H1 (cell line): ENCODE data around the gene DGKH. TPM values are rescaled to one million over a fixed set of nuclear protein-coding genes. Genes with fewer than 3 reads are reported as not detected.

Source experiments
- CBX5 ChIP-seq: fragments of 300-800, 300-1000 bp; sonication (generic); IDR thresholded peaks from 2 replicates; pipeline ENCODE4 v1.7.1; 2016; ENCODE audit warnings: antibody characterized with exemption, low read length, low read depth
- CHD2 ChIP-seq: IDR thresholded peaks from 2 replicates; pipeline ENCODE4 v1.6.1; 2012; ENCODE audit warnings: low read length, improper control_type of control experiment
- EP300 ChIP-seq, 2 experiments: IDR thresholded peaks; 1 replicate in 1 of 2; 2 replicates in 1 of 2; pipeline ENCODE4 v1.6.1; 2011 to 2012; ENCODE audit warnings: low read depth in 2 of 2, low read length in 2 of 2, mild to moderate bottlenecking in 2 of 2, borderline replicate concordance in 1 of 2, inconsistent platforms in 1 of 2, moderate library complexity in 1 of 2
- GTF2F1 ChIP-seq: IDR thresholded peaks from 2 replicates; pipeline ENCODE4 v1.6.1; 2012; ENCODE audit warnings: low read depth, low read length, improper control_type of control experiment, borderline replicate concordance
- SAP30 ChIP-seq: fragments of 300-600 bp; sonication (generic); IDR thresholded peaks from 2 replicates; pipeline ENCODE4 v1.7.1; 2012; ENCODE audit warnings: low read length, moderate library complexity, mild to moderate bottlenecking, inconsistent platforms; ENCODE audit not compliant: insufficient read depth, insufficient replicate concordance
- SIX5 ChIP-seq: IDR thresholded peaks from 2 replicates; pipeline ENCODE4 v1.6.1; 2011; ENCODE audit warnings: mild to moderate bottlenecking, low read depth, low read length
- polyA plus RNA-seq, 7 experiments: library from polyadenylated mRNA; depleted of rRNA in 3 of 7; stranded (reverse) in 5 of 7; unstranded in 2 of 7; fragments of >200 nt in 5 of 7; fragments of 200-250 nt in 2 of 7; gene quantifications; 1 replicate in 5 of 7; 2 replicates in 1 of 7; 4 replicates in 1 of 7; pipeline versions ENCODE4 v1.2.1 to v1.2.3, GENCODE V29; 2011 to 2013; ENCODE audit warnings: missing spikeins in 2 of 7, mixed read lengths in 2 of 7
- total RNA-seq: library from RNA; stranded (reverse); fragmentation: NEBNext Ultra II Directional; extraction: Animal tissue kit (Norgen Biotek cat#: 25700); gene quantifications from 2 replicates; pipeline ENCODE4 v1.2.1, GENCODE V29; 2021

The DGKH gene
- total and polyA plus RNA-seq, 2 of the 8 experiments (the other 6 are each of a cell fraction or from before 2014, with no cell fraction given), result 2.1 to 7.9 TPM

- TF ChIP-seq CBX5 (no peak), EP300 (IDR thresholded peaks at IDR 0.05; ENCODE audit: borderline replicate concordance in 1 of 2, low read depth in 2 of 2, low read length in 2 of 2) (no peak), SIX5 (no peak), CHD2 (no peak), GTF2F1 (no peak), SAP30 (no peak)
Measured at GRCh38 chr13:42270160-42270856, 221.9 kb downstream of the DGKH start (continued).
